Osteocyte (in vitro differentiated cells): Measurements from ENCODE around the gene ACP4. TPM values are rescaled to one million over a fixed set of nuclear protein-coding genes. Genes with fewer than 3 reads are reported as not detected.

Source experiments
- DNase-seq: peaks from one replicate; pipeline ENCODE4 v3.0.0; 2021; ENCODE audit warnings: mixed read lengths; ENCODE audit not compliant: unreplicated experiment; ENCODE audit errors: extremely low spot score
- H3K27ac Mint-ChIP-seq: one replicate; pipeline ENCODE4 v1.8.0; 2021; ENCODE audit warnings: mild to moderate bottlenecking, mixed read lengths; ENCODE audit not compliant: unreplicated experiment
- H3K27me3 Mint-ChIP-seq: one replicate; pipeline ENCODE4 v1.8.0; 2021; ENCODE audit warnings: mixed read lengths; ENCODE audit not compliant: unreplicated experiment
- H3K36me3 Mint-ChIP-seq: one replicate; pipeline ENCODE4 v1.8.0; 2021; ENCODE audit warnings: mixed read lengths; ENCODE audit not compliant: unreplicated experiment
- H3K4me1 Mint-ChIP-seq: one replicate; pipeline ENCODE4 v1.8.0; 2021; ENCODE audit warnings: mixed read lengths; ENCODE audit not compliant: unreplicated experiment
- H3K4me3 Mint-ChIP-seq: one replicate; pipeline ENCODE4 v1.8.0; 2021; ENCODE audit warnings: mild to moderate bottlenecking, moderate library complexity, mixed read lengths; ENCODE audit not compliant: unreplicated experiment
- H3K9me3 Mint-ChIP-seq: one replicate; pipeline ENCODE4 v1.8.0; 2021; ENCODE audit warnings: mixed read lengths; ENCODE audit not compliant: unreplicated experiment
- total RNA-seq: library from RNA; stranded (reverse); gene quantifications from 2 replicates; pipeline ENCODE4 v1.2.1, GENCODE V29; 2021
- TF ChIP-seq, protein P1 (sequence below): fragments of 200-600 bp; sonication (generic); IDR thresholded peaks from 2 replicates; pipeline ENCODE4 v1.5.0; 2021; ENCODE audit warnings: antibody characterized with exemption, mild to moderate bottlenecking, moderate library complexity

The ACP4 gene
- total RNA-seq, 1 donor from 2014 or later = not detected

DNA sequence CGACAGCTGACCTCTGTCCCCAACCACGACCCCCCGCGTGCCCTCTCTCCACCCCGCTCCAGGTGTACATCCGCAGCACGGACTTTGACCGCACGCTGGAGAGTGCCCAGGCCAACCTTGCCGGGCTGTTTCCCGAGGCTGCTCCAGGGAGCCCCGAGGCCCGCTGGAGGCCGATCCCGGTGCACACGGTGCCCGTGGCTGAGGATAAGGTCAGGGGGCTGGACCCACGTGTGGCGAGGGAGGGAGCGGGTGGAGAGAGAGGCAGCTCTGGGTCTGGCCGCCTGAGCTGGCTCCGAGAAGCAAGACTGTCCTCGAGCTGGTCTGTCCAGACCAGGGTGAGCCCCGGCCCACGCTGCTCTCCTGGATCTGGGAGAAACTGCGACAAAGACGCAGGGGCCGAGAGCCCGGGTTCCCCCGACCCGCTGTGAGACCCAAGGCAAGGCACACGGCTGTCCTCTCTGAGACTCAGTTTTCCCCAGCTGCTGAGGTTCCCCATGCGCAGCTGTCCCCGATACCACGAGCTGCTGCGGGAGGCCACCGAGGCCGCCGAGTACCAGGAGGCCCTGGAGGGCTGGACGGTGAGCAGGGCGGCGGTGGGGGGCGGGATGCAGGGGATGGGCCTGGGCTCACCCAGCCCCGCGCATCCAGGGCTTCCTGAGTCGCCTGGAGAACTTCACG lies 1.5 kb downstream of the ACP4 start:
- Mint-ChIP-seq H3K36me3 (no peaks in the 10 kb centered on the region), H3K27me3 (no peaks in the 10 kb centered on the region), H3K4me3 (no peak overlapping the region), H3K9me3 (no peaks in the 10 kb centered on the region), H3K4me1 (no peaks in the 10 kb centered on the region), H3K27ac (no peak overlapping the region)
- DNase-seq = no peak
- TF ChIP-seq, protein P1, sequence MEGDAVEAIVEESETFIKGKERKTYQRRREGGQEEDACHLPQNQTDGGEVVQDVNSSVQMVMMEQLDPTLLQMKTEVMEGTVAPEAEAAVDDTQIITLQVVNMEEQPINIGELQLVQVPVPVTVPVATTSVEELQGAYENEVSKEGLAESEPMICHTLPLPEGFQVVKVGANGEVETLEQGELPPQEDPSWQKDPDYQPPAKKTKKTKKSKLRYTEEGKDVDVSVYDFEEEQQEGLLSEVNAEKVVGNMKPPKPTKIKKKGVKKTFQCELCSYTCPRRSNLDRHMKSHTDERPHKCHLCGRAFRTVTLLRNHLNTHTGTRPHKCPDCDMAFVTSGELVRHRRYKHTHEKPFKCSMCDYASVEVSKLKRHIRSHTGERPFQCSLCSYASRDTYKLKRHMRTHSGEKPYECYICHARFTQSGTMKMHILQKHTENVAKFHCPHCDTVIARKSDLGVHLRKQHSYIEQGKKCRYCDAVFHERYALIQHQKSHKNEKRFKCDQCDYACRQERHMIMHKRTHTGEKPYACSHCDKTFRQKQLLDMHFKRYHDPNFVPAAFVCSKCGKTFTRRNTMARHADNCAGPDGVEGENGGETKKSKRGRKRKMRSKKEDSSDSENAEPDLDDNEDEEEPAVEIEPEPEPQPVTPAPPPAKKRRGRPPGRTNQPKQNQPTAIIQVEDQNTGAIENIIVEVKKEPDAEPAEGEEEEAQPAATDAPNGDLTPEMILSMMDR = no peak

DNA sequence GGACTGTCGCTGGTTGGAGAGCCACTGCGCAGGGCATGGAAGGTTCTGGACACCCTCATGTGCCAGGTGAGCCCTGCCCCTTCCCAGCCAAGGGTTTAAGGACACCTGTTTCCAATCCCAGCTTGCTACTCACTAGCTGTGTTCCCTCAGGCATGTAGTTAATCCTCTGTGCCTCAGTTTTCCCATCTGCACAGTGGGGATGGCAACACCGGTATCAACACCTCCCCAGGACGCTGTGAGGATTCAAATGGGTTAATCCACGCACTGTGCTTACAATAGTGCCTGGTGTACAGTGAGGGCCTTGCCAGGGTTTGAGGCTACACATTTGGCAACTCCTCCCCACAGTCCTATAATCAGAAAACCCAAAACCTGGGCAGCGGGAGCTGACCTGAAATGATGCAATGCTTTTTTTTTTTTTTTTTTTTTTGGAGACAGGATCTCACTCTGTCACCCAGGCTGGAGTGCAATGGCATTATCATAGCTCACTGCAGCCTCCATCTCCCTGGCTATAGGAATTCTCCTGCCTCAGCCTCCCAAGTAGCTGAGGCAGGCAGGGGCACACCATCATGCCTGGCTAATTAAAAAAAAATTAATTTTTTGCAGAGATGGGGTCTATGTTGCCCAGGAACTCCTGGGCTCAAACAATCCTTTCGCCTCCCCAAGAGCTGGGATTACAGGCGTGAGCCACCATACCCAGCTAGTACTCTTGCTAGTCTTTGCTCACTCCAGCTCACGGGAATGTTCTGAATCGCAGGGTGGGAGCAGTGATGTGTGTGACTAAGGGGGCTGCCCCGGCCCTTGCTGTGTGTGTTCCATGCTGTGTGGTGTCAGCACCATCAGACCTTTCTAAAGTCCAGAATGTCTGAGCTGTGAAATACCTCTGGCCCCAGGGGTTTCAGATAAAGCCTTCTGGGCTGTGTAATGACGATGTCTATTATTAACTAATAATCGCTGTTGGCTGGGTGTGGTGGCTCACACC lies 2.3 kb downstream of the ACP4 start:
- TF ChIP-seq, protein P1 = no peak
- H3K27me3 Mint-ChIP-seq = no peaks in the 10 kb centered on the region

DNA sequence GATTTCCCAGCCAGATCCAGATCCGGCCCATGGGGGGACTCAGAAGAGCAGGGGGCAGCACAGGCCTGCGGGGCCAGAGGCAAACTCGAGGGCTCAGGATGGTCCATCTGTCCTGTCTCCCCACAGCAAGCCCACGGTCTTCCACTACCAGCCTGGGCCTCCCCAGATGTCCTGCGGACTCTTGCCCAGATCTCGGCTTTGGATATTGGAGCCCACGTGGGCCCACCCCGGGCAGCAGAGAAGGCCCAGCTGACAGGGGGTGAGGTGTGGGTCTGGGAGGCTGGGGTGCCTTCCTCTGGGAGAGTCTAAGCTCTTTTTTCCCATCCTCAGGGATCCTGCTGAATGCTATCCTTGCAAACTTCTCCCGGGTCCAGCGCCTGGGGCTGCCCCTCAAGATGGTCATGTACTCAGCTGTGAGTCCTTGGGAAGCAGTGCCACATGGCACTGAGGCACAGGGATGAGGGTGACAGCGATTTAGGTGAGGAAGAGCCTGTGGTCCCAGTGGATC lies 3.4 kb downstream of the ACP4 start:
- Mint-ChIP-seq H3K4me1 (no peaks in the 10 kb centered on the region), H3K36me3 (peaks cover 6% of the 10 kb centered on the region), H3K9me3 (no peaks in the 10 kb centered on the region), H3K27ac (no peak overlapping the region), H3K27me3 (no peaks in the 10 kb centered on the region), H3K4me3 (no peak overlapping the region)
- TF ChIP-seq, protein P1 = no peak
- DNase-seq = no peak

More for the DNA sequence above, 2.3 kb downstream of the ACP4 start:
- Mint-ChIP-seq H3K4me1 (no peaks in the 10 kb centered on the region), H3K9me3 (no peaks in the 10 kb centered on the region), H3K27ac (no peak overlapping the region), H3K36me3 (peaks cover 2% of the 10 kb centered on the region), H3K4me3 (no peak overlapping the region)
- no peak for DNase-seq

DNA sequence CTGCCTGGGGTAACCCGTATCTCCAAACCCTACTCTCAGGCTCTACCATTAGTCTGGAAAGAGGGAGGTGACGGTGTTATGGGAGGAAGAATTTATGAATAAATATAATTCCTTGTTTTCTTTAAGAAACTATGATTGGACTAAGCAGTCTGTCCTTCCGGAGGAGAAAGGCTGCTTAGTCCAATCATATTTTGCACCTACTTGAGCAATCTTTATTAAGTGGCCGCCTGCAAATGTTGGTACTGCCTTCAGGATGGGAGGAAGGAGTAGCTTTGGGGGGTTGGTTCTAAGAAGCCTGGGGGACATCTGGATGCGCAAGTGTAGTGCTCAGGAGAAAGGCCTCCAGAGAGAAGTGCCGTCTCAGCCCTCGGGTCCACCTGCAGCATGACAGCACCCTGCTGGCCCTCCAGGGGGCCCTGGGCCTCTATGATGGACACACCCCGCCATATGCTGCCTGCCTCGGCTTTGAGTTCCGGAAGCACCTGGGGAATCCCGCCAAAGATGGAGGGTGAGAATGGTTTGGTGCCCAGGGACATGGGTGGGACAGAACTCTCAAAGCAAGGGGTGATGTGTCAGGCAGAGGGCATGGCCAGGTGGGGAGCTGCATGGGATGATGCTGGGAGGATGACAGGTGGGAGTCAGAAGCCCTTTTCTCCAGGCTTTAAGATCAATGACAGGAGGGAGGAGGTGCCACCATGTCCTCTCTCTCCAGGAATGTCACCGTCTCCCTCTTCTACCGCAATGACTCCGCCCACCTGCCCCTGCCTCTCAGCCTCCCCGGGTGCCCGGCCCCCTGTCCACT lies 4.1 kb downstream of the ACP4 start:
- H3K27ac Mint-ChIP-seq = no peak overlapping the region
- no peak for DNase-seq
- peaks cover 6% of the 10 kb centered on the region for H3K36me3 Mint-ChIP-seq
- no peaks in the 10 kb centered on the region for H3K27me3 Mint-ChIP-seq
- no peak overlapping the region for H3K4me3 Mint-ChIP-seq
- H3K4me1 Mint-ChIP-seq = no peaks in the 10 kb centered on the region
- TF ChIP-seq, protein P1 = no peak
- no peaks in the 10 kb centered on the region for H3K9me3 Mint-ChIP-seq
